GM23248 (cell line): Measurements from ENCODE around the gene GFOD1.

Experiments
- EZH2 ChIP-seq: fragments of 200-600 bp; sonication (generic); IDR thresholded peaks from 2 replicates; pipeline ENCODE4 v1.6.1; 2018; ENCODE audit warnings: antibody characterized with exemption, mild to moderate bottlenecking; ENCODE audit not compliant: insufficient read depth, poor library complexity, severe bottlenecking
- EZH2phosphoT487 ChIP-seq: fragments of 200-600 bp; sonication (generic); IDR thresholded peaks from 2 replicates; pipeline ENCODE4 v1.6.1; 2018; ENCODE audit warnings: antibody characterized with exemption, moderate library complexity, mild to moderate bottlenecking, low read depth; ENCODE audit not compliant: insufficient read depth

DNA sequence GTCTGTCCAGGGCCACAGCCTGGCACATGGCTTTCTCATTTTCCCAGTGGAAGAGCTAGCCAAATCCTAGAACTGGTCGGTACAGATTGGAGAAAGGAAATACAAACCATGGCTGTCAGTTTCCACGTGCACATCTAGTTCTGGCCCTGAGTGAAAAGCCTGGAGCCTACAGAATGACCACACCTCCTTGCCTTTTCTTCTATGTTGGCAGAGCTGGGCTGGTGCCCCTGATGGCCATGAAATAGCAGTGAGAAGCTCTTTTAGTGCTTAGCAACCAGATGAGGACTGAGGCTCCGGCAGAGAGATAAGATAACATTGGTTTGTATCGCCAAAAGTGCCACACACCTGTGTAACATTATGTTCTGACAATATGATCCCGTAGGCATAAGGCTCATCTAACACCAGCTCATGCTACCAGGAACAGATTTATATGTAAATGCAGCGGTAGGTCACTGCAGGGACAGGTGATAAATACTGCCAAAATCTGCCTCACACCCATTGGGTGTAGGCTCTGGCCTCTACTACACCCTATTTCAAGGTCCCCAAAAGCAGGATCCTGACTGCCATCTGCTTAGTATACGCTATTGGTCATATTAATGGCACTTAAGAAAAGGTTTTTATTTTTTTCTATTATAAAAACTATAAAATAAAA lies 119.2 kb downstream of the GFOD1 start:
- TF ChIP-seq EZH2phosphoT487 (no peak), EZH2 (no peak)
